Chondrocyte (in vitro differentiated cells): ENCODE measurements around the gene CCR7. TPM values are rescaled to one million over a fixed set of nuclear protein-coding genes. Genes with fewer than 3 reads are reported as not detected.

ENCODE experiments used
- DNase-seq: peaks from one replicate; pipeline ENCODE4 v3.0.0; 2021; ENCODE audit warnings: mixed read lengths, low spot score
- H3K27ac Mint-ChIP-seq: one replicate; pipeline ENCODE4 v1.8.0; 2021; ENCODE audit warnings: mild to moderate bottlenecking, moderate library complexity, mixed read lengths; ENCODE audit not compliant: unreplicated experiment
- H3K27me3 Mint-ChIP-seq: 2 replicates; pipeline ENCODE4 v1.8.0; 2021; ENCODE audit warnings: low read depth, mixed read lengths
- H3K36me3 Mint-ChIP-seq: 2 replicates; pipeline ENCODE4 v1.8.0; 2021; ENCODE audit warnings: low read depth, mixed read lengths
- H3K4me1 Mint-ChIP-seq: 2 replicates; pipeline ENCODE4 v1.8.0; 2021; ENCODE audit warnings: low read depth, mild to moderate bottlenecking, mixed read lengths
- H3K4me3 Mint-ChIP-seq: one replicate; pipeline ENCODE4 v1.8.0; 2021; ENCODE audit warnings: mild to moderate bottlenecking, moderate library complexity, mixed read lengths; ENCODE audit not compliant: unreplicated experiment
- H3K9me3 Mint-ChIP-seq: 2 replicates; pipeline ENCODE4 v1.8.0; 2021; ENCODE audit warnings: low read depth, mixed read lengths
- total RNA-seq: library from RNA; stranded (reverse); gene quantifications from 3 replicates; pipeline ENCODE4 v1.2.1, GENCODE V29; 2021
- TF ChIP-seq, protein P1 (sequence below): fragments of 200-600 bp; sonication (generic); IDR thresholded peaks from 2 replicates; pipeline ENCODE4 v1.5.0; 2021; ENCODE audit warnings: antibody characterized with exemption, mild to moderate bottlenecking, moderate library complexity

CCR7 gene
- total RNA-seq, 1 donor from 2014 or later = not detected

GRCh38 chr17:40528692-40529417 is 36.4 kb downstream of the CCR7 start:
- Mint-ChIP-seq H3K9me3 (peaks cover 14% of the 10 kb centered on the region), H3K27ac (no peak overlapping the region)
- no peak for DNase-seq

GRCh38 chr17:40526668-40527067 is 38.6 kb downstream of the CCR7 start:
- Mint-ChIP-seq H3K4me1 (peaks cover 29% of the 10 kb centered on the region), H3K9me3 (peaks cover 14% of the 10 kb centered on the region), H3K27me3 (no peaks in the 10 kb centered on the region), H3K27ac (no peak overlapping the region), H3K36me3 (peaks cover 6% of the 10 kb centered on the region), H3K4me3 (no peak overlapping the region)
- TF ChIP-seq, protein P1, sequence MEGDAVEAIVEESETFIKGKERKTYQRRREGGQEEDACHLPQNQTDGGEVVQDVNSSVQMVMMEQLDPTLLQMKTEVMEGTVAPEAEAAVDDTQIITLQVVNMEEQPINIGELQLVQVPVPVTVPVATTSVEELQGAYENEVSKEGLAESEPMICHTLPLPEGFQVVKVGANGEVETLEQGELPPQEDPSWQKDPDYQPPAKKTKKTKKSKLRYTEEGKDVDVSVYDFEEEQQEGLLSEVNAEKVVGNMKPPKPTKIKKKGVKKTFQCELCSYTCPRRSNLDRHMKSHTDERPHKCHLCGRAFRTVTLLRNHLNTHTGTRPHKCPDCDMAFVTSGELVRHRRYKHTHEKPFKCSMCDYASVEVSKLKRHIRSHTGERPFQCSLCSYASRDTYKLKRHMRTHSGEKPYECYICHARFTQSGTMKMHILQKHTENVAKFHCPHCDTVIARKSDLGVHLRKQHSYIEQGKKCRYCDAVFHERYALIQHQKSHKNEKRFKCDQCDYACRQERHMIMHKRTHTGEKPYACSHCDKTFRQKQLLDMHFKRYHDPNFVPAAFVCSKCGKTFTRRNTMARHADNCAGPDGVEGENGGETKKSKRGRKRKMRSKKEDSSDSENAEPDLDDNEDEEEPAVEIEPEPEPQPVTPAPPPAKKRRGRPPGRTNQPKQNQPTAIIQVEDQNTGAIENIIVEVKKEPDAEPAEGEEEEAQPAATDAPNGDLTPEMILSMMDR = no peak
- peak; percentile 52 for DNase-seq

More at GRCh38 chr17:40528692-40529417, 36.4 kb downstream of the CCR7 start:
- TF ChIP-seq, protein P1 = no peak
- H3K4me1 Mint-ChIP-seq = peaks cover 40% of the 10 kb centered on the region
- H3K27me3 Mint-ChIP-seq = no peaks in the 10 kb centered on the region
- no peak overlapping the region for H3K4me3 Mint-ChIP-seq
- H3K36me3 Mint-ChIP-seq = peaks cover 6% of the 10 kb centered on the region

- Mint-ChIP-seq H3K9me3 (peaks cover 14% of the 10 kb centered on the region), H3K27me3 (no peaks in the 10 kb centered on the region), H3K36me3 (peaks cover 6% of the 10 kb centered on the region), H3K4me3 (no peak overlapping the region), H3K4me1 (peaks cover 23% of the 10 kb centered on the region), H3K27ac (no peak overlapping the region)
- DNase-seq = no peak
- TF ChIP-seq, protein P1 = no peak
These were observed 40.0 kb downstream of the CCR7 start for GRCh38 chr17:40525294-40525693.

GRCh38 chr17:40524243-40524965 is 40.9 kb downstream of the CCR7 start:
- DNase-seq = no peak
- Mint-ChIP-seq H3K9me3 (peaks cover 14% of the 10 kb centered on the region), H3K27me3 (no peaks in the 10 kb centered on the region), H3K4me1 (peaks cover 21% of the 10 kb centered on the region), H3K27ac (no peak overlapping the region), H3K36me3 (peaks cover 6% of the 10 kb centered on the region), H3K4me3 (no peak overlapping the region)
- TF ChIP-seq, protein P1 = no peak

DNA sequence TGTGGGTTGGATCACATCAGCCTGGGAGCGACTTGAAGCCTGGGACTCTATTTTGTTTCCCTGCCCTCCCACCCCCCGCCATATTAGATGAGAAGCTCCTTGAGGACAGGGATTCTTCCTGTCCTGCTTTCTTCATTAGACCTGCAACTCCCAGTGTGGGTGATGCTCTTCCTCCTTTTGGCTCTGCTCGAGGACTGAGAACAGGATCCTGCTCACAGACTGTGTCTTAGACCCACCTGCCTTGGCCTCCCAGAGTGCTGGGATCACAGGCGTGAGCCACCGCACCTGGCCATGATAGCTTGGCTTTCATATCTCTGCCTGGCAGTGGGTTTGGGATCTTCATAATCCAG is 42.3 kb downstream of the CCR7 start:
- no peak overlapping the region for H3K27ac Mint-ChIP-seq
- TF ChIP-seq, protein P1 = no peak
- no peak overlapping the region for H3K4me3 Mint-ChIP-seq
- peaks cover 14% of the 10 kb centered on the region for H3K9me3 Mint-ChIP-seq
- no peaks in the 10 kb centered on the region for H3K27me3 Mint-ChIP-seq
- DNase-seq = no peak
- H3K4me1 Mint-ChIP-seq = peaks cover 32% of the 10 kb centered on the region
- H3K36me3 Mint-ChIP-seq = peaks cover 6% of the 10 kb centered on the region
